Stimulated activated CD8-positive, alpha-beta memory T cell treated with anti-CD3 and anti-CD28 coated beads, Interleukin-15, amount 100 ng/mL, for 48 hours (primary cell): ENCODE measurements around the gene KCNQ5.
"Not testable (repeated sequence)": the region's sequence is repeated elsewhere in the genome, so short reads cannot be mapped to it uniquely, and the experiment has no call there.

ENCODE experiments used
- DNase-seq, 2 donors: peaks; one replicate each; pipeline ENCODE4 v3.0.0-alpha.2; 2020; ENCODE audit warnings: low read depth in 2 of 2

The KCNQ5 gene

GRCh38 chr6:72841195-72841594 is 219.3 kb downstream of the KCNQ5 start:
- no peak for DNase-seq

- DNase-seq = no peak
Measured at GRCh38 chr6:72842140-72842539, 220.3 kb downstream of the KCNQ5 start.

- no peak for DNase-seq
Measured at GRCh38 chr6:72844614-72845013, 222.8 kb downstream of the KCNQ5 start.

GRCh38 chr6:72849346-72849745 is 227.5 kb downstream of the KCNQ5 start:
- no peak for DNase-seq

- no peak for DNase-seq
Measured at GRCh38 chr6:72850040-72850439, 228.2 kb downstream of the KCNQ5 start.

GRCh38 chr6:72850469-72850868 is 228.6 kb downstream of the KCNQ5 start:
- DNase-seq = no peak

GRCh38 chr6:72855471-72855870 is 233.6 kb downstream of the KCNQ5 start:
- DNase-seq = no peak

GRCh38 chr6:72856801-72857200 is 234.9 kb downstream of the KCNQ5 start:
- DNase-seq = no peak

GRCh38 chr6:72857791-72858585 is 236.1 kb downstream of the KCNQ5 start:
- DNase-seq = no peak

GRCh38 chr6:72861059-72861458 is 239.2 kb downstream of the KCNQ5 start:
- no peak for DNase-seq

GRCh38 chr6:72861935-72862432 is 240.1 kb downstream of the KCNQ5 start:
- no peak for DNase-seq

GRCh38 chr6:72863131-72863530 is 241.3 kb downstream of the KCNQ5 start:
- DNase-seq = no peak

- DNase-seq = no peak
Measured at GRCh38 chr6:72864236-72864635, 242.4 kb downstream of the KCNQ5 start.

GRCh38 chr6:72864799-72865198 is 242.9 kb downstream of the KCNQ5 start:
- DNase-seq = no peak

GRCh38 chr6:72865467-72865866 is 243.6 kb downstream of the KCNQ5 start:
- DNase-seq = no peak

GRCh38 chr6:72869621-72870020 is 247.8 kb downstream of the KCNQ5 start:
- DNase-seq = no peak

- no peak for DNase-seq
Measured at GRCh38 chr6:72873433-72873832, 251.6 kb downstream of the KCNQ5 start.

- no peak for DNase-seq
Measured at GRCh38 chr6:72876256-72876655, 254.4 kb downstream of the KCNQ5 start.

GRCh38 chr6:72886170-72886569 is 264.3 kb downstream of the KCNQ5 start:
- DNase-seq = no peak

- DNase-seq = no peak
Measured at GRCh38 chr6:72890233-72890632, 268.4 kb downstream of the KCNQ5 start.

GRCh38 chr6:72890671-72891070 is 268.8 kb downstream of the KCNQ5 start:
- no peak for DNase-seq

- DNase-seq = no peak
Measured at GRCh38 chr6:72892901-72893300, 271.0 kb downstream of the KCNQ5 start.

- no peak for DNase-seq
Measured at GRCh38 chr6:72894091-72894490, 272.2 kb downstream of the KCNQ5 start.

- DNase-seq = not testable (repeated sequence)
Measured at GRCh38 chr6:72898313-72898712, 276.4 kb downstream of the KCNQ5 start.
